ENCODE results near the gene GLT8D1.
"Not testable (repeated sequence)": the region's sequence is repeated elsewhere in the genome, so short reads cannot be mapped to it uniquely, and the experiment has no call there.

Gene GLT8D1

GRCh38 chr3:52739730-52740129 is 34.1 kb upstream of the GLT8D1 start:
- no peak for TF ChIP-seq CTCF (IDR thresholded peaks at IDR 0.05; ENCODE audit: borderline replicate concordance, insufficient read depth, low read depth, low read length)

GRCh38 chr3:52733256-52733891 is 27.8 kb upstream of the GLT8D1 start:
- no peak overlapping the region for H3K4me3 ChIP-seq (ENCODE audit: low read depth, low read length)
- TF ChIP-seq CTCF (IDR thresholded peaks at IDR 0.05; ENCODE audit: borderline replicate concordance, insufficient read depth, low read depth, low read length): no peak

More at GRCh38 chr3:52739730-52740129, 34.1 kb upstream of the GLT8D1 start:
- no peak overlapping the region for H3K4me3 ChIP-seq (ENCODE audit: low read depth, low read length)

- no peak overlapping the region for H3K4me3 ChIP-seq (ENCODE audit: low read depth, low read length)
- no peak for TF ChIP-seq CTCF (IDR thresholded peaks at IDR 0.05; ENCODE audit: borderline replicate concordance, insufficient read depth, low read depth, low read length)
Measured at GRCh38 chr3:52731590-52731989, 26.0 kb upstream of the GLT8D1 start.

- TF ChIP-seq CTCF (IDR thresholded peaks at IDR 0.05; ENCODE audit: borderline replicate concordance, insufficient read depth, low read depth, low read length): no peak
- H3K4me3 ChIP-seq (ENCODE audit: low read depth, low read length): no peak overlapping the region
Measured at GRCh38 chr3:52730681-52731080, 25.1 kb upstream of the GLT8D1 start.

- not testable (repeated sequence) for H3K4me3 ChIP-seq (ENCODE audit: low read depth, low read length)
Measured at GRCh38 chr3:52728753-52729152, 23.2 kb upstream of the GLT8D1 start.

GRCh38 chr3:52724511-52724910 is 18.9 kb upstream of the GLT8D1 start:
- H3K4me3 ChIP-seq (ENCODE audit: low read depth, low read length): no peak overlapping the region

GRCh38 chr3:52723935-52724334 is 18.3 kb upstream of the GLT8D1 start:
- TF ChIP-seq CTCF (IDR thresholded peaks at IDR 0.05; ENCODE audit: borderline replicate concordance, insufficient read depth, low read depth, low read length): no peak
- no peak overlapping the region for H3K4me3 ChIP-seq (ENCODE audit: low read depth, low read length)

More at GRCh38 chr3:52724511-52724910, 18.9 kb upstream of the GLT8D1 start:
- TF ChIP-seq CTCF (IDR thresholded peaks at IDR 0.05; ENCODE audit: borderline replicate concordance, insufficient read depth, low read depth, low read length): no peak
